ENCODE data around the gene C12orf54.
"Not testable (repeated sequence)": the region's sequence is repeated elsewhere in the genome, so short reads cannot be mapped to it uniquely, and the experiment has no call there.

The C12orf54 gene

GRCh38 chr12:48510111-48510510 is 27.8 kb downstream of the C12orf54 start:
- TF ChIP-seq EZH2phosphoT487 (conservative IDR thresholded peaks at IDR 0.05; ENCODE audit: low read length) (no peak), CTCF (IDR thresholded peaks at IDR 0.05; ENCODE audit: insufficient read depth, low read length, poor library complexity, severe bottlenecking) (no peak)
- H3K79me2 ChIP-seq (ENCODE audit: insufficient read depth, low read length), result no peaks in the 10 kb centered on the region
- no peak overlapping the region for H3K9ac ChIP-seq (ENCODE audit: low read length)
- no peaks in the 10 kb centered on the region for H3K9me3 ChIP-seq (ENCODE audit: insufficient read depth, low read length)
- no peaks in the 10 kb centered on the region for H3F3A ChIP-seq (ENCODE audit: insufficient read depth)
- no peaks in the 10 kb centered on the region for H4K20me1 ChIP-seq (ENCODE audit: low read depth, low read length)
- no peak overlapping the region for H3K27ac ChIP-seq (ENCODE audit: low read depth, low read length)
- H3K4me2 ChIP-seq (ENCODE audit: low read depth, low read length, poor library complexity, severe bottlenecking), result no peak overlapping the region
- H2AFZ ChIP-seq (ENCODE audit: low read depth, low read length, severe bottlenecking), result no peak overlapping the region
- no peaks in the 10 kb centered on the region for H3K9me2 ChIP-seq (replicated peaks; ENCODE audit: insufficient read depth, low read length)
- H3K4me3 ChIP-seq (ENCODE audit: insufficient read depth, low read length, poor library complexity, severe bottlenecking), result no peak overlapping the region
- H3K27me3 ChIP-seq (ENCODE audit: low read length), result no peaks in the 10 kb centered on the region
- no peaks in the 10 kb centered on the region for H3K36me3 ChIP-seq (ENCODE audit: low read length)

- H3K9ac ChIP-seq (ENCODE audit: low read length), result no peak overlapping the region
These were observed 30.6 kb downstream of the C12orf54 start for GRCh38 chr12:48512855-48513254.

GRCh38 chr12:48514728-48515127 is 32.4 kb downstream of the C12orf54 start:
- H3K79me2 ChIP-seq (ENCODE audit: insufficient read depth, low read length), result no peaks in the 10 kb centered on the region
- TF ChIP-seq CTCF (IDR thresholded peaks at IDR 0.05; ENCODE audit: insufficient read depth, low read length, poor library complexity, severe bottlenecking), result no peak
- no peak for TF ChIP-seq EZH2phosphoT487 (conservative IDR thresholded peaks at IDR 0.05; ENCODE audit: low read length)
- no peaks in the 10 kb centered on the region for H3K36me3 ChIP-seq (ENCODE audit: low read length)
- no peaks in the 10 kb centered on the region for H3K27me3 ChIP-seq (ENCODE audit: low read length)
- H3K9me2 ChIP-seq (replicated peaks; ENCODE audit: insufficient read depth, low read length), result no peaks in the 10 kb centered on the region
- H3K9ac ChIP-seq (ENCODE audit: low read length), result no peak overlapping the region
- H2AFZ ChIP-seq (ENCODE audit: low read depth, low read length, severe bottlenecking), result no peak overlapping the region
- H3K9me3 ChIP-seq (ENCODE audit: insufficient read depth, low read length), result no peaks in the 10 kb centered on the region
- no peak overlapping the region for H3K27ac ChIP-seq (ENCODE audit: low read depth, low read length)
- H3K4me2 ChIP-seq (ENCODE audit: low read depth, low read length, poor library complexity, severe bottlenecking), result no peak overlapping the region
- no peaks in the 10 kb centered on the region for H3F3A ChIP-seq (ENCODE audit: insufficient read depth)
- no peak overlapping the region for H3K4me3 ChIP-seq (ENCODE audit: insufficient read depth, low read length, poor library complexity, severe bottlenecking)
- H4K20me1 ChIP-seq (ENCODE audit: low read depth, low read length), result no peaks in the 10 kb centered on the region

More at GRCh38 chr12:48512855-48513254, 30.6 kb downstream of the C12orf54 start:
- Histone ChIP-seq H3F3A (ENCODE audit: insufficient read depth) (no peaks in the 10 kb centered on the region), H3K27ac (ENCODE audit: low read depth, low read length) (no peak overlapping the region), H3K36me3 (ENCODE audit: low read length) (no peaks in the 10 kb centered on the region), H3K79me2 (ENCODE audit: insufficient read depth, low read length) (no peaks in the 10 kb centered on the region), H2AFZ (ENCODE audit: low read depth, low read length, severe bottlenecking) (no peak overlapping the region), H3K27me3 (ENCODE audit: low read length) (no peaks in the 10 kb centered on the region), H3K9me3 (ENCODE audit: insufficient read depth, low read length) (no peaks in the 10 kb centered on the region), H3K4me3 (ENCODE audit: insufficient read depth, low read length, poor library complexity, severe bottlenecking) (no peak overlapping the region), H3K9me2 (replicated peaks; ENCODE audit: insufficient read depth, low read length) (no peaks in the 10 kb centered on the region), H3K4me2 (ENCODE audit: low read depth, low read length, poor library complexity, severe bottlenecking) (no peak overlapping the region), H4K20me1 (ENCODE audit: low read depth, low read length) (no peaks in the 10 kb centered on the region)
- TF ChIP-seq EZH2phosphoT487 (conservative IDR thresholded peaks at IDR 0.05; ENCODE audit: low read length) (no peak), CTCF (IDR thresholded peaks at IDR 0.05; ENCODE audit: insufficient read depth, low read length, poor library complexity, severe bottlenecking) (no peak)

GRCh38 chr12:48520381-48520780 is 38.1 kb downstream of the C12orf54 start:
- H3K27ac ChIP-seq (ENCODE audit: low read depth, low read length); H3K9me3 ChIP-seq (ENCODE audit: insufficient read depth, low read length); H3K9me2 ChIP-seq (replicated peaks; ENCODE audit: insufficient read depth, low read length); H3K4me3 ChIP-seq (ENCODE audit: insufficient read depth, low read length, poor library complexity, severe bottlenecking); H3K36me3 ChIP-seq (ENCODE audit: low read length); H3K9ac ChIP-seq (ENCODE audit: low read length); H3K27me3 ChIP-seq (ENCODE audit: low read length); H4K20me1 ChIP-seq (ENCODE audit: low read depth, low read length); H3K4me2 ChIP-seq (ENCODE audit: low read depth, low read length, poor library complexity, severe bottlenecking); H3K79me2 ChIP-seq (ENCODE audit: insufficient read depth, low read length); H3F3A ChIP-seq (ENCODE audit: insufficient read depth); H2AFZ ChIP-seq (ENCODE audit: low read depth, low read length, severe bottlenecking): not testable (repeated sequence)

Data from SU-DHL-6 (cell line).